HEK293 (cell line): Measurements from ENCODE around the gene ANGPT4.

Experiments
- CTCF ChIA-PET: fragments of 350-600 bp; formaldehyde crosslinking; extraction: SDS; loops from one replicate; lab custom pipeline; 2021; ENCODE audit warnings: antibody characterized with exemption; lab: Yijun Ruan, JAX
- POLR2A ChIA-PET: fragments of 300-600 bp; formaldehyde crosslinking; extraction: SDS; loops from one replicate; lab custom pipeline; 2020; ENCODE audit warnings: antibody characterized with exemption, inconsistent platforms; lab: Yijun Ruan, JAX
- H3K27ac ChIP-seq: fragments of 200-500 bp; sonication (Bioruptor generic); 2 replicates; pipeline ENCODE4 v1.5.1; 2014; ENCODE audit warnings: low read depth, low read length, control low read depth, inconsistent platforms; ENCODE audit errors: extremely low read depth
- H3K36me3 ChIP-seq, 2 experiments: fragments of 200-500 bp in 1 of 2; sonication (Bioruptor generic) in 1 of 2; 1 replicate in 1 of 2; 2 replicates in 1 of 2; pipeline ENCODE4 v1.5.1; 2014 to 2017; ENCODE audit warnings: inconsistent platforms in 2 of 2, low read length in 2 of 2; ENCODE audit not compliant: control insufficient read depth in 2 of 2, insufficient read depth in 1 of 2
- H3K4me1 ChIP-seq: fragments of 200-500 bp; sonication (Bioruptor generic); 2 replicates; pipeline ENCODE4 v1.5.1; 2014; ENCODE audit warnings: mild to moderate bottlenecking, low read length, inconsistent platforms; ENCODE audit not compliant: control insufficient read depth, insufficient read depth
- H3K4me3 ChIP-seq: 2 replicates; pipeline ENCODE4 v1.5.1; 2011; ENCODE audit warnings: low read depth, mild to moderate bottlenecking, control low read depth, low read length, moderate library complexity
- H3K9me3 ChIP-seq: fragments of 200-500 bp; sonication (Bioruptor generic); 2 replicates; pipeline ENCODE4 v1.5.1; 2014; ENCODE audit warnings: low read depth, low read length, inconsistent platforms; ENCODE audit not compliant: control insufficient read depth, insufficient read depth
- EGR2 ChIP-seq: fragments of 450-650 bp; formaldehyde crosslinking; IDR thresholded peaks from 2 replicates; pipeline ENCODE4 v1.5.1; 2016; ENCODE audit warnings: low read depth, missing biosample characterization, missing genetic modification characterization
- IKZF3 ChIP-seq: fragments of 450-650 bp; IDR thresholded peaks from 2 replicates; pipeline ENCODE4 v1.5.0; 2018; ENCODE audit warnings: missing biosample characterization, mild to moderate bottlenecking, missing genetic modification characterization, moderate library complexity
- REPIN1 ChIP-seq: fragments of 450-650 bp; formaldehyde crosslinking; IDR thresholded peaks from 2 replicates; pipeline ENCODE4 v1.5.1; 2017; ENCODE audit warnings: missing biosample characterization, missing genetic modification characterization, low read depth
- SCRT1 ChIP-seq: fragments of 450-650 bp; formaldehyde crosslinking; IDR thresholded peaks from 2 replicates; pipeline ENCODE4 v1.5.1; 2016; ENCODE audit warnings: missing biosample characterization, missing genetic modification characterization, borderline replicate concordance
- ZBTB7A ChIP-seq: fragments of 450-650 bp; formaldehyde crosslinking; IDR thresholded peaks from 2 replicates; pipeline ENCODE4 v1.5.1; 2016; ENCODE audit warnings: low read depth, missing biosample characterization, missing genetic modification characterization
- ZFHX2 ChIP-seq: fragments of 450-650 bp; formaldehyde crosslinking; conservative IDR thresholded peaks from 2 replicates; pipeline ENCODE4 v1.5.1; 2016; ENCODE audit warnings: missing biosample characterization, missing genetic modification characterization
- ZNF121 ChIP-seq: fragments of 450-650 bp; formaldehyde crosslinking; IDR thresholded peaks from 2 replicates; pipeline ENCODE4 v1.5.1; 2016; ENCODE audit warnings: missing biosample characterization, missing genetic modification characterization
- ZNF239 ChIP-seq: fragments of 450-650 bp; formaldehyde crosslinking; IDR thresholded peaks from 2 replicates; pipeline ENCODE4 v1.5.1; 2016; ENCODE audit warnings: missing biosample characterization, missing genetic modification characterization
- ZNF354C ChIP-seq: fragments of 450-650 bp; formaldehyde crosslinking; IDR thresholded peaks from 2 replicates; pipeline ENCODE4 v1.5.1; 2016; ENCODE audit warnings: missing biosample characterization, missing genetic modification characterization, low read depth, borderline replicate concordance
- ZNF391 ChIP-seq: fragments of 450-650 bp; formaldehyde crosslinking; IDR thresholded peaks from 2 replicates; pipeline ENCODE4 v1.5.1; 2016; ENCODE audit warnings: low read depth, missing biosample characterization, missing genetic modification characterization, borderline replicate concordance
- ZNF404 ChIP-seq: fragments of 450-650 bp; formaldehyde crosslinking; IDR thresholded peaks from 2 replicates; pipeline ENCODE4 v1.5.1; 2017; ENCODE audit warnings: missing biosample characterization, missing genetic modification characterization
- ZNF416 ChIP-seq: fragments of 450-650 bp; formaldehyde crosslinking; IDR thresholded peaks from 2 replicates; pipeline ENCODE4 v1.5.1; 2016; ENCODE audit warnings: missing biosample characterization, missing genetic modification characterization
- ZNF433 ChIP-seq: fragments of 450-650 bp; formaldehyde crosslinking; IDR thresholded peaks from 2 replicates; pipeline ENCODE4 v1.5.1; 2016; ENCODE audit warnings: missing biosample characterization, missing genetic modification characterization, low read depth
- ZNF623 ChIP-seq: fragments of 450-650 bp; formaldehyde crosslinking; IDR thresholded peaks from 2 replicates; pipeline ENCODE4 v1.5.1; 2016; ENCODE audit warnings: missing biosample characterization, missing genetic modification characterization
- ZSCAN30 ChIP-seq: fragments of 450-650 bp; IDR thresholded peaks from 2 replicates; pipeline ENCODE4 v1.5.1; 2018; ENCODE audit warnings: missing biosample characterization, mild to moderate bottlenecking, missing genetic modification characterization, moderate library complexity
- TF ChIP-seq, protein P1 (sequence below): fragments of 450-650 bp; formaldehyde crosslinking; IDR thresholded peaks from 2 replicates; pipeline ENCODE4 v1.5.1; 2016; ENCODE audit warnings: missing biosample characterization, missing genetic modification characterization
- TF ChIP-seq, protein P2 (sequence below): fragments of 450-650 bp; formaldehyde crosslinking; IDR thresholded peaks from 2 replicates; pipeline ENCODE4 v1.5.1; 2016; ENCODE audit warnings: missing biosample characterization, missing genetic modification characterization
- TF ChIP-seq, protein P3 (sequence below): fragments of 450-650 bp; formaldehyde crosslinking; IDR thresholded peaks from 2 replicates; pipeline ENCODE4 v1.5.0; 2017; ENCODE audit warnings: missing biosample characterization, missing genetic modification characterization, borderline replicate concordance

ANGPT4 gene

DNA sequence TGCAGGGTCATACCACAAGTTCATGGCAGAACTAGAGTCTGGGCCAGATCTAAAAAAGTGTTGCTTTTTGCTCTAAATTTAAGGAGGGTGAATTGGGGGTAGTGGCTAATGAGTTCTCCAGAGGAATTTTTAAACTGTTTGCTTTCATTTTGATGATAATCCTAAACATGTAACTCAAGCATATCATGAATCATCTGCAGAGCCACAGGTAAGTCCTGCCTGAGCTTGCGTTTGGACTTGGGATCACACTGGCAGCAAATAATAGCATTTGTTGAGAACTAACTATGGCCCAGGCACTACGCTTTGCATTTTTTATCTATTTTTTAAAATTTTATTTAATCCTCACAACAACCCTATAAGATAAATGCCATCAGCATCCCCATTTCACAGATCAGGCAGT lies 55.2 kb downstream of the ANGPT4 start:
- TF ChIP-seq ZNF239 (no peak), REPIN1 (tag by site-specific recombination) (no peak), ZNF121 (tag by site-specific recombination) (no peak), IKZF3 (tag by site-specific recombination) (no peak), ZNF354C (tag by site-specific recombination) (no peak), ZNF416 (tag by site-specific recombination) (no peak), ZNF433 (tag by site-specific recombination) (no peak), SCRT1 (tag by site-specific recombination) (no peak), ZBTB7A (tag by site-specific recombination) (no peak), ZNF623 (no peak), ZNF404 (tag by site-specific recombination) (no peak)
- TF ChIP-seq, protein P1, sequence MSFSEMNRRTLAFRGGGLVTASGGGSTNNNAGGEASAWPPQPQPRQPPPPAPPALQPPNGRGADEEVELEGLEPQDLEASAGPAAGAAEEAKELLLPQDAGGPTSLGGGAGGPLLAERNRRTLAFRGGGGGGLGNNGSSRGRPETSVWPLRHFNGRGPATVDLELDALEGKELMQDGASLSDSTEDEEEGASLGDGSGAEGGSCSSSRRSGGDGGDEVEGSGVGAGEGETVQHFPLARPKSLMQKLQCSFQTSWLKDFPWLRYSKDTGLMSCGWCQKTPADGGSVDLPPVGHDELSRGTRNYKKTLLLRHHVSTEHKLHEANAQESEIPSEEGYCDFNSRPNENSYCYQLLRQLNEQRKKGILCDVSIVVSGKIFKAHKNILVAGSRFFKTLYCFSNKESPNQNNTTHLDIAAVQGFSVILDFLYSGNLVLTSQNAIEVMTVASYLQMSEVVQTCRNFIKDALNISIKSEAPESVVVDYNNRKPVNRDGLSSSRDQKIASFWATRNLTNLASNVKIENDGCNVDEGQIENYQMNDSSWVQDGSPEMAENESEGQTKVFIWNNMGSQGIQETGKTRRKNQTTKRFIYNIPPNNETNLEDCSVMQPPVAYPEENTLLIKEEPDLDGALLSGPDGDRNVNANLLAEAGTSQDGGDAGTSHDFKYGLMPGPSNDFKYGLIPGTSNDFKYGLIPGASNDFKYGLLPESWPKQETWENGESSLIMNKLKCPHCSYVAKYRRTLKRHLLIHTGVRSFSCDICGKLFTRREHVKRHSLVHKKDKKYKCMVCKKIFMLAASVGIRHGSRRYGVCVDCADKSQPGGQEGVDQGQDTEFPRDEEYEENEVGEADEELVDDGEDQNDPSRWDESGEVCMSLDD: no peak
- TF ChIP-seq, protein P2, sequence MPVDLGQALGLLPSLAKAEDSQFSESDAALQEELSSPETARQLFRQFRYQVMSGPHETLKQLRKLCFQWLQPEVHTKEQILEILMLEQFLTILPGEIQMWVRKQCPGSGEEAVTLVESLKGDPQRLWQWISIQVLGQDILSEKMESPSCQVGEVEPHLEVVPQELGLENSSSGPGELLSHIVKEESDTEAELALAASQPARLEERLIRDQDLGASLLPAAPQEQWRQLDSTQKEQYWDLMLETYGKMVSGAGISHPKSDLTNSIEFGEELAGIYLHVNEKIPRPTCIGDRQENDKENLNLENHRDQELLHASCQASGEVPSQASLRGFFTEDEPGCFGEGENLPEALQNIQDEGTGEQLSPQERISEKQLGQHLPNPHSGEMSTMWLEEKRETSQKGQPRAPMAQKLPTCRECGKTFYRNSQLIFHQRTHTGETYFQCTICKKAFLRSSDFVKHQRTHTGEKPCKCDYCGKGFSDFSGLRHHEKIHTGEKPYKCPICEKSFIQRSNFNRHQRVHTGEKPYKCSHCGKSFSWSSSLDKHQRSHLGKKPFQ (tag by site-specific recombination): no peak
- TF ChIP-seq, protein P3, sequence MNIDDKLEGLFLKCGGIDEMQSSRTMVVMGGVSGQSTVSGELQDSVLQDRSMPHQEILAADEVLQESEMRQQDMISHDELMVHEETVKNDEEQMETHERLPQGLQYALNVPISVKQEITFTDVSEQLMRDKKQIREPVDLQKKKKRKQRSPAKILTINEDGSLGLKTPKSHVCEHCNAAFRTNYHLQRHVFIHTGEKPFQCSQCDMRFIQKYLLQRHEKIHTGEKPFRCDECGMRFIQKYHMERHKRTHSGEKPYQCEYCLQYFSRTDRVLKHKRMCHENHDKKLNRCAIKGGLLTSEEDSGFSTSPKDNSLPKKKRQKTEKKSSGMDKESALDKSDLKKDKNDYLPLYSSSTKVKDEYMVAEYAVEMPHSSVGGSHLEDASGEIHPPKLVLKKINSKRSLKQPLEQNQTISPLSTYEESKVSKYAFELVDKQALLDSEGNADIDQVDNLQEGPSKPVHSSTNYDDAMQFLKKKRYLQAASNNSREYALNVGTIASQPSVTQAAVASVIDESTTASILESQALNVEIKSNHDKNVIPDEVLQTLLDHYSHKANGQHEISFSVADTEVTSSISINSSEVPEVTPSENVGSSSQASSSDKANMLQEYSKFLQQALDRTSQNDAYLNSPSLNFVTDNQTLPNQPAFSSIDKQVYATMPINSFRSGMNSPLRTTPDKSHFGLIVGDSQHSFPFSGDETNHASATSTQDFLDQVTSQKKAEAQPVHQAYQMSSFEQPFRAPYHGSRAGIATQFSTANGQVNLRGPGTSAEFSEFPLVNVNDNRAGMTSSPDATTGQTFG (tag by site-specific recombination): no peak
- no peaks in the 10 kb centered on the region for H3K36me3 ChIP-seq
- ChIA-PET POLR2A (no interaction called here), CTCF (no interaction called here)
- no peak overlapping the region for H3K27ac ChIP-seq
- H3K9me3 ChIP-seq: no peaks in the 10 kb centered on the region
- no peaks in the 10 kb centered on the region for H3K4me1 ChIP-seq
- no peak overlapping the region for H3K4me3 ChIP-seq

DNA sequence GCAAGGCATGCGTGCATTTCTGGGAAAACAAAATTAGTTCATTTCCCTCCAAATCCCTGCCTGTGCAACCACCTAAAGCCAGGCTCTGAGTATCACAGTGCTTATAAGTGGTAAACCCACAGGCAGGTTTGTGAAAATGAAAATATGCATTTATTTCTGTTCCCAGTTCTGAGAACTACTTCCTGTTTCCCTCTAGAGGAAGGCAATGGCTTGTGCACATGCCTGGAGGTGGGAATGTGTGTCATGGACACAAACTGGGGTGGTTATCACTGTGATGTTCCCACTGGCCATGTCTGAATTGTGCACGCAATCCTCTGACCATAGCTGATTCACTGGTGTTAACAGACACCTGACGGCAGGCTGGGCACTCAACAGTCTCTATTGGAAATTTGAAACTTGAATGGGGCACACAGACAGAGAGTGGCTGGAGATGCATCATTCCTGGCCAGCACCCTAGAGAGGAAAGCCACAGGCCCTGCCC lies 56.3 kb downstream of the ANGPT4 start:
- POLR2A ChIA-PET: no interaction called here
- H3K4me1 ChIP-seq: no peaks in the 10 kb centered on the region
- H3K9me3 ChIP-seq: no peaks in the 10 kb centered on the region
- H3K36me3 ChIP-seq: no peaks in the 10 kb centered on the region
- CTCF ChIA-PET: interaction anchor here (0.9 kb wide), 1 partner anchor 16 kb away, joined by 3 read pairs; no protein-coding TSS in a partner anchor
- no peak overlapping the region for H3K4me3 ChIP-seq
- TF ChIP-seq ZNF391: no peak
- no peak overlapping the region for H3K27ac ChIP-seq

DNA sequence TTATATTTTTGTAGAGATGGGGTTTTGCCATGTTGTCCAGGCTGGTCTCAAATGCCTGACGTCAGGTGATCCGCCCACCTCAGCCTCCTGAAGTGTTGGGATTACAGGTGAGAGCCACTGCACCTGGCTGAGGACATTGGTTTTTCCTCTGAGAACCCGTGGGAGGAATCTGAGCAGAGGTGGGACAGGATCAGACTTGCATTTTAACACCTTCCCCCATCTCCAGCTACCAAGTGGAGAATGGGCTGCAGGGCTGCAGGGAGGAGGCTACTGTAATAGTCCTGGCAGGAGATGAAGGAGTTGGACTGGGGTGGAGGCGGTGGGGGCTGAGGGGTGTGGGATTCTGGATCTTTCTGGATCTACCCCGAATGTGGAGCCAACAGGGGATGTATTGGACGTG lies 58.1 kb downstream of the ANGPT4 start:
- ChIA-PET CTCF (interaction anchor here (0.6 to 1.6 kb wide), 2 partner anchors 45 to 97 kb away, joined by 3 to 5 read pairs; no protein-coding TSS in a partner anchor), POLR2A (no interaction called here)
- TF ChIP-seq ZSCAN30 (tag by site-specific recombination) (no peak), EGR2 (tag by site-specific recombination) (peak; percentile 88), ZFHX2 (tag by site-specific recombination) (peak; percentile 77)
- Histone ChIP-seq H3K4me3 (no peak overlapping the region), H3K4me1 (no peaks in the 10 kb centered on the region), H3K36me3 (no peaks in the 10 kb centered on the region), H3K9me3 (no peaks in the 10 kb centered on the region), H3K27ac (no peak overlapping the region)
